ENCODE data around the gene IL2RA. TPM values are rescaled to one million over a fixed set of nuclear protein-coding genes. Genes with fewer than 3 reads are reported as not detected.

Gene IL2RA
- total RNA-seq, 1 donor from 2014 or later, result not detected

- Mint-ChIP-seq H3K27me3 (ENCODE audit: low read depth) (no peaks in the 10 kb centered on the region), H3K27ac (ENCODE audit: unreplicated experiment) (no peak overlapping the region), H3K4me1 (peaks cover 27% of the 10 kb centered on the region), H3K9me3 (no peaks in the 10 kb centered on the region), H3K36me3 (ENCODE audit: low read depth) (no peaks in the 10 kb centered on the region), H3K4me3 (no peak overlapping the region)
- no peak for DNase-seq (ENCODE audit: low read depth, low spot score)
- no peak for TF ChIP-seq CTCF (conservative IDR thresholded peaks at IDR 0.05)
Measured at GRCh38 chr10:6095810-6096570, 33.8 kb upstream of the IL2RA start.

GRCh38 chr10:6092731-6093130, 30.6 kb upstream of the IL2RA start:
- Mint-ChIP-seq H3K9me3 (no peaks in the 10 kb centered on the region), H3K27ac (ENCODE audit: unreplicated experiment) (no peak overlapping the region), H3K36me3 (ENCODE audit: low read depth) (no peaks in the 10 kb centered on the region), H3K4me1 (peaks cover 45% of the 10 kb centered on the region), H3K27me3 (ENCODE audit: low read depth) (peaks cover 3% of the 10 kb centered on the region), H3K4me3 (peak overlapping the region; percentile 73)
- TF ChIP-seq CTCF (conservative IDR thresholded peaks at IDR 0.05), result no peak
- DNase-seq (ENCODE audit: low read depth, low spot score), result no peak

- no peaks in the 10 kb centered on the region for H3K36me3 Mint-ChIP-seq (ENCODE audit: low read depth)
- H3K9me3 Mint-ChIP-seq, result no peaks in the 10 kb centered on the region
- peaks cover 3% of the 10 kb centered on the region for H3K27me3 Mint-ChIP-seq (ENCODE audit: low read depth)
- no peak for DNase-seq (ENCODE audit: low read depth, low spot score)
- peaks cover 45% of the 10 kb centered on the region for H3K4me1 Mint-ChIP-seq
- no peak overlapping the region for H3K27ac Mint-ChIP-seq (ENCODE audit: unreplicated experiment)
- no peak for TF ChIP-seq CTCF (conservative IDR thresholded peaks at IDR 0.05)
- H3K4me3 Mint-ChIP-seq, result peak overlapping the region; percentile 73
Measured at GRCh38 chr10:6091630-6092029, 29.5 kb upstream of the IL2RA start.

- peaks cover 5% of the 10 kb centered on the region for H3K27me3 Mint-ChIP-seq (ENCODE audit: low read depth)
- peak overlapping the region; percentile 2 for H3K27ac Mint-ChIP-seq (ENCODE audit: unreplicated experiment)
- TF ChIP-seq CTCF (conservative IDR thresholded peaks at IDR 0.05), result no peak
- no peaks in the 10 kb centered on the region for H3K9me3 Mint-ChIP-seq
- H3K4me3 Mint-ChIP-seq, result peak overlapping the region; percentile 96
- no peaks in the 10 kb centered on the region for H3K36me3 Mint-ChIP-seq (ENCODE audit: low read depth)
- peak; percentile 38 for DNase-seq (ENCODE audit: low read depth, low spot score)
- peaks cover 41% of the 10 kb centered on the region for H3K4me1 Mint-ChIP-seq
Measured at GRCh38 chr10:6089334-6090219, 27.4 kb upstream of the IL2RA start.

- peak; percentile 99 for DNase-seq (ENCODE audit: low read depth, low spot score)
Measured at GRCh38 chr10:6088721-6089333, 26.7 kb upstream of the IL2RA start, which contains the start of gene RBM17. Gene RBM17, plus strand, starts transcription at chr10:6089034. Its CDS starts 8,032 bp downstream, at chr10:6097066.

More at GRCh38 chr10:6088721-6089333, 26.7 kb upstream of the IL2RA start, which contains the start of gene RBM17:
- Mint-ChIP-seq H3K4me1 (peaks cover 41% of the 10 kb centered on the region), H3K27ac (ENCODE audit: unreplicated experiment) (peak within 1 kb of the TSS; percentile 2), H3K27me3 (ENCODE audit: low read depth) (peaks cover 9% of the 10 kb centered on the region), H3K4me3 (peak within 1 kb of the TSS; percentile 96), H3K36me3 (ENCODE audit: low read depth) (no peaks in the 10 kb centered on the region), H3K9me3 (no peaks in the 10 kb centered on the region)
- peak; percentile 100 for TF ChIP-seq CTCF (conservative IDR thresholded peaks at IDR 0.05)
